Natural killer cell (primary cell): ENCODE data around the gene SLC6A19. TPM values are rescaled to one million over a fixed set of nuclear protein-coding genes. Genes with fewer than 3 reads are reported as not detected.

ENCODE experiments used
- ATAC-seq, 3 donors: fragments of 150-1000 bp in 2 of 3; fragments of 200-7000 bp in 1 of 3; cut with Tn5 transposase; 1 replicate in 1 of 3; 2 replicates in 2 of 3; pipeline ENCODE4 v1.10.0; 2021; ENCODE audit warnings: mild to moderate bottlenecking in 2 of 3, moderate library complexity in 2 of 3
- DNase-seq, 2 donors: peaks; one replicate each; pipeline versions ENCODE4 v3.0.0 to v3.0.0-alpha.2; 2013 to 2021; ENCODE audit warnings: mixed read lengths in 1 of 2
- H3K27ac ChIP-seq: one replicate; pipeline ENCODE4 v1.5.1; 2013; ENCODE audit warnings: mild to moderate bottlenecking, low read length
- H3K27me3 ChIP-seq: one replicate; pipeline ENCODE4 v1.6.1; 2013; ENCODE audit warnings: low read length; ENCODE audit not compliant: control insufficient read depth, insufficient read depth
- H3K36me3 ChIP-seq: one replicate; pipeline ENCODE4 v1.6.1; 2013; ENCODE audit warnings: low read length; ENCODE audit not compliant: control insufficient read depth, insufficient read depth
- H3K4me1 ChIP-seq: one replicate; pipeline ENCODE4 v1.6.1; 2013; ENCODE audit warnings: low read length; ENCODE audit not compliant: control insufficient read depth, insufficient read depth
- H3K4me3 ChIP-seq: one replicate; pipeline ENCODE4 v1.5.1; 2013; ENCODE audit warnings: low read length
- H3K9me3 ChIP-seq: one replicate; pipeline ENCODE4 v1.6.1; 2013; ENCODE audit warnings: low read length; ENCODE audit not compliant: control insufficient read depth, insufficient read depth
- H3K27ac Mint-ChIP-seq, 2 donors: one replicate each; pipeline ENCODE4 v1.8.0; 2022; ENCODE audit warnings: mild to moderate bottlenecking in 2 of 2, mixed read lengths in 2 of 2, moderate library complexity in 1 of 2
- H3K27me3 Mint-ChIP-seq, 2 donors: one replicate each; pipeline ENCODE4 v1.8.0; 2022; ENCODE audit warnings: low read depth in 2 of 2, mixed read lengths in 2 of 2
- H3K36me3 Mint-ChIP-seq: one replicate; pipeline ENCODE4 v1.8.0; 2022; ENCODE audit warnings: mixed read lengths
- H3K4me1 Mint-ChIP-seq, 2 donors: one replicate each; pipeline ENCODE4 v1.8.0; 2022; ENCODE audit warnings: mixed read lengths in 2 of 2
- H3K4me3 Mint-ChIP-seq: one replicate; pipeline ENCODE4 v1.8.0; 2022; ENCODE audit warnings: mild to moderate bottlenecking, moderate library complexity, mixed read lengths
- H3K9me3 Mint-ChIP-seq, 2 donors: one replicate each; pipeline ENCODE4 v1.8.0; 2022; ENCODE audit warnings: mixed read lengths in 2 of 2
- WGBS: methylation state at CpG from one replicate; pipeline ENCODE4 v1.1.7; 2013; ENCODE audit warnings: missing lambda C conversion rate; ENCODE audit not compliant: insufficient coverage; 5-methylcytosine and 5-hydroxymethylcytosine counted together
- intact Hi-C: fragments of 100-400 bp; cut with micrococcal nuclease; formaldehyde crosslinking; loops from one replicate; pipeline ENCODE4 v1.14.2; 2022
- total RNA-seq, 4 donors: library from RNA; stranded (reverse); fragments of 120-200 nt in 1 of 4; gene quantifications; one replicate each; pipeline versions ENCODE4 v1.2.3 to v1.2.4, GENCODE V29; 2013 to 2022
- TF ChIP-seq, protein P1 (sequence below): fragments of 200-600 bp; IDR thresholded peaks from one replicate; pipeline ENCODE4 v1.8.0; 2022; ENCODE audit warnings: antibody characterized with exemption

The SLC6A19 gene
- total RNA-seq, 3 donors from 2014 or later (not counting 1 experiment from before 2014, with no cell fraction given) = not detected

DNA sequence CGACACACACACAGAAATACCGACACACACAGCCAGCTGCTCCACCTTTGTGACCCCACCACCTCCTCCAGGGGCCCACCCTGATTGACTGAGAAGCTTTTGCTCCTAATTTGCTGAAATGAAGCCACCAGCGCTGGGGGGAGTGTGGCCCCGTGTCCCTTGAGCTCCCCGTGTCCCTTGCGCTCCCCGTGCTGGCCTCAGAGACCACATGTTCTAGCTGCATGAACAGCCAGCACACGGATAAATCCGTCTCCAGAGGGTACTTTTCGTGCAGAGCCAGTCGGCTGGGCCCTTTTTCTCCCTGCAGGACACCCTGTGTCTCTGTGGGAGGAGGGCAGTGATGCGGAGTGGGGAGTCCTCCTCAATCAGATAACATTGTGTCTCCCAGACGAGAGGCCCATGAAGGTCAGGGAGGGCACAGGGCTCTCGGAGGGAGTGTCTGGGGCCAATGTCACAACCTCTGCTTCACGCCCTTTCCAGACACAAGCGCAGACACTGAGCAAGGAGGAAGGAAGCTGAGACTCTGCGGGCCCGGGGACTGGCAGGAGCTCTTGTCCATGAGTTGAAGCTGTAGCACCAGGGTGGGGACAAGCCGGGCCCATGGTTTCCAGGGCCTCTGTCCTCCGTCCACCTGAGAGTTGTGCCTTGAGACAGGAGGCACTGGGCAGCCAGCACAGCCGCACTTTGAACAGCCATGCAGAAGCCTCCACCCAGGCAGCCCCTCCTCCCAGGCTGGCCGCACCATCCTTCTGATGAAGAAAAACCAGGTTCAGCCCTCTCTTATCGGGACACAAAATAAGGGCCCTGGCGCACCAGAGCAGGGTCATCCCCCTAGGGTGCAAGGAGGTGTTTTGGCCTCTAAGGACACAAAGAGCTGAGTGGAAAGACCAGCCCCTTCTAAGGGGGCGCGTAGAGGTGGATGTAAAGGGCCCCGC is 36.4 kb upstream of the SLC6A19 start:
- Mint-ChIP-seq H3K27ac (no peak overlapping the region), H3K36me3 (no peaks in the 10 kb centered on the region), H3K4me1 (peaks cover 9% of the 10 kb centered on the region in 2 donors), H3K9me3 (no peaks in the 10 kb centered on the region), H3K4me3 (no peak overlapping the region), H3K27me3 (peaks cover 6 to 22% of the 10 kb centered on the region in 2 donors)
- 79% methylated on average over 27 of the region's 27 CpGs for WGBS
- no peak for ATAC-seq
- Histone ChIP-seq H3K36me3 (no peaks in the 10 kb centered on the region), H3K9me3 (no peaks in the 10 kb centered on the region), H3K4me1 (peaks cover 11% of the 10 kb centered on the region), H3K27ac (no peak overlapping the region), H3K27me3 (no peaks in the 10 kb centered on the region), H3K4me3 (no peak overlapping the region)
- DNase-seq = no peak
- intact Hi-C loops = no loop called here
- TF ChIP-seq, protein P1, sequence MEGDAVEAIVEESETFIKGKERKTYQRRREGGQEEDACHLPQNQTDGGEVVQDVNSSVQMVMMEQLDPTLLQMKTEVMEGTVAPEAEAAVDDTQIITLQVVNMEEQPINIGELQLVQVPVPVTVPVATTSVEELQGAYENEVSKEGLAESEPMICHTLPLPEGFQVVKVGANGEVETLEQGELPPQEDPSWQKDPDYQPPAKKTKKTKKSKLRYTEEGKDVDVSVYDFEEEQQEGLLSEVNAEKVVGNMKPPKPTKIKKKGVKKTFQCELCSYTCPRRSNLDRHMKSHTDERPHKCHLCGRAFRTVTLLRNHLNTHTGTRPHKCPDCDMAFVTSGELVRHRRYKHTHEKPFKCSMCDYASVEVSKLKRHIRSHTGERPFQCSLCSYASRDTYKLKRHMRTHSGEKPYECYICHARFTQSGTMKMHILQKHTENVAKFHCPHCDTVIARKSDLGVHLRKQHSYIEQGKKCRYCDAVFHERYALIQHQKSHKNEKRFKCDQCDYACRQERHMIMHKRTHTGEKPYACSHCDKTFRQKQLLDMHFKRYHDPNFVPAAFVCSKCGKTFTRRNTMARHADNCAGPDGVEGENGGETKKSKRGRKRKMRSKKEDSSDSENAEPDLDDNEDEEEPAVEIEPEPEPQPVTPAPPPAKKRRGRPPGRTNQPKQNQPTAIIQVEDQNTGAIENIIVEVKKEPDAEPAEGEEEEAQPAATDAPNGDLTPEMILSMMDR = no peak

DNA sequence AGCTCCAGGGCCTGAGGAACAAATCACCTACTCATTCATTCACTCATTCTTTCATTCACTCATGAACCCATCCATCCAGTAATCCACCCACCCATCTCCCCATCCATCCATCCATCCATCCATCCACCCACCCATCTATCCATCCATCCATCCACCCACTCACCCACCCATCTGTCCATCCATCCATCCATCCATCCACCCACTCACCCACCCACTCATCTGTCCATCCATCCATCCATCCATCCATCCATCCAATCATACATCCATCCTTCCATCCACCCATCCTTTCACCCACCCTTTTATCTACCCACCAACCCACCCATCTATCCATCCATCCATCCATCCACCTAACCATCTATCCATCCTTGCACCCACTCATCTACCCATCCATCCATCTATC is 35.5 kb upstream of the SLC6A19 start:
- Mint-ChIP-seq H3K27ac (peak overlapping the region in 1 of 2 donors; percentile 18), H3K27me3 (peaks cover 6 to 19% of the 10 kb centered on the region in 2 donors), H3K36me3 (no peaks in the 10 kb centered on the region), H3K9me3 (no peaks in the 10 kb centered on the region), H3K4me1 (peaks cover 9% of the 10 kb centered on the region in 2 donors), H3K4me3 (no peak overlapping the region)
- H3K9me3 ChIP-seq = no peaks in the 10 kb centered on the region
- intact Hi-C loops = no loop called here
- no peaks in the 10 kb centered on the region for H3K36me3 ChIP-seq
- H3K4me1 ChIP-seq = peaks cover 11% of the 10 kb centered on the region
- ATAC-seq = no peak
- H3K27me3 ChIP-seq = no peaks in the 10 kb centered on the region
- no peak overlapping the region for H3K27ac ChIP-seq
- TF ChIP-seq, protein P1 = no peak
- no peak overlapping the region for H3K4me3 ChIP-seq
- no peak for DNase-seq

DNA sequence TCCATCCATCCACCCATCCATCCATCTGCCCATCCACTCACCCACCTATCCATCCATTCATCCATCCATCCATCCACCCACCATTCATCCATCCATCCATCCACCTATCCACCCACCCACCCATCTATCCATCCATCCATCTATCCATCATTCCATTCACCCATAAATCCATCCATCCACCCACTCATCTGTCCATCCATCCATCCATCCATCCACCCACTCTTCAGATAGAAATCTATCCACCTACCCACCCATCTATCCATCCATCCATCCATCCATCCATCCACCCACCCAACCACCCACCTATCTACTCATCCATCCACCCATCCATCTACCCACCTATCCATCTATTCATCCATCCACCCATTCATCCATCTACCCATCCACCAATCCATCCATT is 35.0 kb upstream of the SLC6A19 start:
- no peaks in the 10 kb centered on the region for H3K36me3 Mint-ChIP-seq
- Histone ChIP-seq H3K9me3 (no peaks in the 10 kb centered on the region), H3K4me3 (no peak overlapping the region), H3K27me3 (no peaks in the 10 kb centered on the region), H3K36me3 (no peaks in the 10 kb centered on the region), H3K27ac (no peak overlapping the region), H3K4me1 (peaks cover 11% of the 10 kb centered on the region)
- peaks cover 6 to 19% of the 10 kb centered on the region in 2 donors for H3K27me3 Mint-ChIP-seq
- TF ChIP-seq, protein P1 = no peak
- H3K4me3 Mint-ChIP-seq = no peak overlapping the region
- H3K27ac Mint-ChIP-seq = peak overlapping the region in 1 of 2 donors; percentile 18
- DNase-seq (no peak), ATAC-seq (no peak)
- no peaks in the 10 kb centered on the region for H3K9me3 Mint-ChIP-seq
- peaks cover 9% of the 10 kb centered on the region in 2 donors for H3K4me1 Mint-ChIP-seq
- intact Hi-C loops = no loop called here
